ENCODE results near the gene RPP21.

Gene RPP21

GRCh38 chr6:30386166-30386565 lies 41.2 kb downstream of the RPP21 start:
- no peak for DNase-seq

- no peak for DNase-seq
These were observed 46.3 kb downstream of the RPP21 start for GRCh38 chr6:30391240-30391639.

- DNase-seq: no peak
These were observed 49.2 kb downstream of the RPP21 start for GRCh38 chr6:30394139-30394538.

Data from DMS79 treated with DMSO at 0.1 percent for 48 hours (cell line).